ENCODE data around the gene ZMYND8.

Gene ZMYND8

DNA sequence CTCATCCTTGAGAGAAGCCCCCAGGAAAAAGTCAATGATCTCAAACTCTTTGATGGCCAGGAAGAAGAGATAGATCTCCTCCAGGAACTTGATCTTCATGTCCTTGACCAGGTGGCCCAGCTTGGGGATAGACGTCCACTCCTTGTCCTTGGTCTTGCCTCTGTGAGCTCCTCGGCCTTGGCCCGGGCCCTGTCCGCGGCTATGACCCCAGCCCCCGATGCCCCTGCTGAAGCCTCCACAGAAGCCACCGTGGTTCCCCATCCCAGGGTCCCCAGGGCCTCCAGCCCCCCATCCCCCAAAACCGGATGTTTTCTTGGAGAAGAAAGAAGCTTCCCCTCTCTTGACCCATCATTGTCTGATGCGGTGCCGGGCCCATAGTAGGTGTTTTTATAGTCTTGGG lies 195.1 kb downstream of the ZMYND8 start (continued):
- TF ChIP-seq GLI4 (tag by site-specific recombination; IDR thresholded peaks at IDR 0.05) (no peak), ZNF843 (tag by site-specific recombination; IDR thresholded peaks at IDR 0.05) (no peak)

DNA sequence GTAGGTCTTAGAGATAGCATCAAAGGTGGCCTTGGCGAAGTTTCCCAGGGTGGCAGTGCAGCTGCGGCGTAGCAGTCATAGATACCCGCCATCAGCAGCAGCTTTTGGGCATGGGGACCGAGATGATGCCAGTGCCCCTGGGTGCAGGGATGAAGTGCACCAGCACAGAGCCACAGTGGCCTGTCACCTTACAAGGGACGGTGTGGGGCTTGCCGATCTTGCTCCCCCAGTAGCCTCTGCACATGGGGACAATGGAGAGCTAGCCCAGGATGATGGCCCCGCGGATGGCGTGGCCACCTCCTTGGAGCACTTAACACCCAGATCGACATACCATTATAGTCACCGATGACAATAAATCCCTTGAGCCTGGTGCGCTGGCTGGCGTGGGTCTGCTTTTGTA lies 195.5 kb downstream of the ZMYND8 start:
- Histone ChIP-seq H3K4me1 (ENCODE audit: control insufficient read depth, insufficient read depth, low read length) (no peaks in the 10 kb centered on the region), H3K9me3 (ENCODE audit: control insufficient read depth, insufficient read depth, low read depth, low read length) (no peaks in the 10 kb centered on the region), H3K36me3 (ENCODE audit: control insufficient read depth in 2 of 2, insufficient read depth in 1 of 2, low read length in 2 of 2) (no peaks in the 10 kb centered on the region), H3K4me3 (ENCODE audit: low read depth, low read length) (no peak overlapping the region), H3K27ac (ENCODE audit: extremely low read depth, low read depth, low read length) (no peak overlapping the region)
- TF ChIP-seq ZNF19 (tag by site-specific recombination; IDR thresholded peaks at IDR 0.05; ENCODE audit: low read depth) (no peak), ZNF76 (tag by site-specific recombination; IDR thresholded peaks at IDR 0.05; ENCODE audit: borderline replicate concordance, low read depth) (no peak), ZIC2 (tag by site-specific recombination; IDR thresholded peaks at IDR 0.05) (no peak), ZNF785 (tag by site-specific recombination; IDR thresholded peaks at IDR 0.05) (no peak), ZNF792 (tag by site-specific recombination; IDR thresholded peaks at IDR 0.05) (no peak), ZNF114 (tag by site-specific recombination; IDR thresholded peaks at IDR 0.05) (no peak), FEZF1 (tag by site-specific recombination; IDR thresholded peaks at IDR 0.05) (no peak), ZNF558 (tag by site-specific recombination; IDR thresholded peaks at IDR 0.05) (no peak)
- TF ChIP-seq, protein P1, sequence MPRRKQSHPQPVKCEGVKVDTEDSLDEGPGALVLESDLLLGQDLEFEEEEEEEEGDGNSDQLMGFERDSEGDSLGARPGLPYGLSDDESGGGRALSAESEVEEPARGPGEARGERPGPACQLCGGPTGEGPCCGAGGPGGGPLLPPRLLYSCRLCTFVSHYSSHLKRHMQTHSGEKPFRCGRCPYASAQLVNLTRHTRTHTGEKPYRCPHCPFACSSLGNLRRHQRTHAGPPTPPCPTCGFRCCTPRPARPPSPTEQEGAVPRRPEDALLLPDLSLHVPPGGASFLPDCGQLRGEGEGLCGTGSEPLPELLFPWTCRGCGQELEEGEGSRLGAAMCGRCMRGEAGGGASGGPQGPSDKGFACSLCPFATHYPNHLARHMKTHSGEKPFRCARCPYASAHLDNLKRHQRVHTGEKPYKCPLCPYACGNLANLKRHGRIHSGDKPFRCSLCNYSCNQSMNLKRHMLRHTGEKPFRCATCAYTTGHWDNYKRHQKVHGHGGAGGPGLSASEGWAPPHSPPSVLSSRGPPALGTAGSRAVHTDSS (tag by site-specific recombination; IDR thresholded peaks at IDR 0.05) = no peak
- TF ChIP-seq, protein P2, sequence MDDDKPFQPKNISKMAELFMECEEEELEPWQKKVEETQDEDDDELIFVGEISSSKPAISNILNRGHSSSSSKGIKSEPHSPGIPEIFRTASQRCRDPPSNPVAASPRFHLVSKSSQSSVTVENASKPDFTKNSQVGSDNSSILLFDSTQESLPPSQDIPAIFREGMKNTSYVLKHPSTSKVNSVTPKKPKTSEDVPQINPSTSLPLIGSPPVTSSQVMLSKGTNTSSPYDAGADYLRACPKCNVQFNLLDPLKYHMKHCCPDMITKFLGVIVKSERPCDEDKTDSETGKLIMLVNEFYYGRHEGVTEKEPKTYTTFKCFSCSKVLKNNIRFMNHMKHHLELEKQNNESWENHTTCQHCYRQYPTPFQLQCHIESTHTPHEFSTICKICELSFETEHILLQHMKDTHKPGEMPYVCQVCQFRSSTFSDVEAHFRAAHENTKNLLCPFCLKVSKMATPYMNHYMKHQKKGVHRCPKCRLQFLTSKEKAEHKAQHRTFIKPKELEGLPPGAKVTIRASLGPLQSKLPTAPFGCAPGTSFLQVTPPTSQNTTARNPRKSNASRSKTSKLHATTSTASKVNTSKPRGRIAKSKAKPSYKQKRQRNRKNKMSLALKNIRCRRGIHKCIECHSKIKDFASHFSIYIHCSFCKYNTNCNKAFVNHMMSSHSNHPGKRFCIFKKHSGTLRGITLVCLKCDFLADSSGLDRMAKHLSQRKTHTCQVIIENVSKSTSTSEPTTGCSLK (tag by site-specific recombination; IDR thresholded peaks at IDR 0.05) = no peak
- TF ChIP-seq, protein P3, sequence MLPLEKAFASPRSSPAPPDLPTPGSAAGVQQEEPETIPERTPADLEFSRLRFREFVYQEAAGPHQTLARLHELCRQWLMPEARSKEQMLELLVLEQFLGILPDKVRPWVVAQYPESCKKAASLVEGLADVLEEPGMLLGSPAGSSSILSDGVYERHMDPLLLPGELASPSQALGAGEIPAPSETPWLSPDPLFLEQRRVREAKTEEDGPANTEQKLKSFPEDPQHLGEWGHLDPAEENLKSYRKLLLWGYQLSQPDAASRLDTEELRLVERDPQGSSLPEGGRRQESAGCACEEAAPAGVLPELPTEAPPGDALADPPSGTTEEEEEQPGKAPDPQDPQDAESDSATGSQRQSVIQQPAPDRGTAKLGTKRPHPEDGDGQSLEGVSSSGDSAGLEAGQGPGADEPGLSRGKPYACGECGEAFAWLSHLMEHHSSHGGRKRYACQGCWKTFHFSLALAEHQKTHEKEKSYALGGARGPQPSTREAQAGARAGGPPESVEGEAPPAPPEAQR (tag by site-specific recombination; IDR thresholded peaks at IDR 0.05) = no peak
- TF ChIP-seq, protein P4, sequence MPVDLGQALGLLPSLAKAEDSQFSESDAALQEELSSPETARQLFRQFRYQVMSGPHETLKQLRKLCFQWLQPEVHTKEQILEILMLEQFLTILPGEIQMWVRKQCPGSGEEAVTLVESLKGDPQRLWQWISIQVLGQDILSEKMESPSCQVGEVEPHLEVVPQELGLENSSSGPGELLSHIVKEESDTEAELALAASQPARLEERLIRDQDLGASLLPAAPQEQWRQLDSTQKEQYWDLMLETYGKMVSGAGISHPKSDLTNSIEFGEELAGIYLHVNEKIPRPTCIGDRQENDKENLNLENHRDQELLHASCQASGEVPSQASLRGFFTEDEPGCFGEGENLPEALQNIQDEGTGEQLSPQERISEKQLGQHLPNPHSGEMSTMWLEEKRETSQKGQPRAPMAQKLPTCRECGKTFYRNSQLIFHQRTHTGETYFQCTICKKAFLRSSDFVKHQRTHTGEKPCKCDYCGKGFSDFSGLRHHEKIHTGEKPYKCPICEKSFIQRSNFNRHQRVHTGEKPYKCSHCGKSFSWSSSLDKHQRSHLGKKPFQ (tag by site-specific recombination; IDR thresholded peaks at IDR 0.05) = no peak
- POLR2A ChIA-PET = no interaction called here
- CTCF ChIA-PET = no interaction called here

DNA sequence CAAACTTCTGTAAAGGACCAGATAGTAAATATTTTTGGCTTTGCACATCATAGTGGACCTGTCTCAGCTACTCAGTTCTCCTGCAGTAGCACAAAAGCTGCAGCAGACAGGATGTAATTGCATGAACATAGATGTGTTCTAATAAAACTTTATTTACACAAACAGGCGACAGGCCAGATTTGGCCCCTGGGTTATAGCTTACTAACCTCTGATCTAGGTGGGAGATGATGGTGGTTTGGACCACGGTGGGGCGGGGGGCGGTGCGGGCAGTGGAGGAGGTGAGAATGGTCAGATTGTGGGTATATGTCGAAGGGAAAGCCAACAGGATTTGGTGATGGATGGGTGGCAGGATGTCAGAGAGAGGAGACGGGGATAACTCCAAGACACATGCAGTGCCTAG lies 196.3 kb downstream of the ZMYND8 start:
- TF ChIP-seq OVOL3 (tag by site-specific recombination; IDR thresholded peaks at IDR 0.05) (no peak), HOXA7 (CRISPR knock-in tag; IDR thresholded peaks at IDR 0.05; ENCODE audit: borderline replicate concordance) (no peak), ZNF433 (tag by site-specific recombination; IDR thresholded peaks at IDR 0.05; ENCODE audit: low read depth) (no peak), ZNF837 (tag by site-specific recombination; IDR thresholded peaks at IDR 0.05) (no peak), GLIS2 (tag by site-specific recombination; IDR thresholded peaks at IDR 0.05) (no peak), ZNF624 (tag by site-specific recombination; IDR thresholded peaks at IDR 0.05) (no peak), ZNF670 (tag by site-specific recombination; IDR thresholded peaks at IDR 0.05; ENCODE audit: low read depth) (no peak)
- TF ChIP-seq, protein P5, sequence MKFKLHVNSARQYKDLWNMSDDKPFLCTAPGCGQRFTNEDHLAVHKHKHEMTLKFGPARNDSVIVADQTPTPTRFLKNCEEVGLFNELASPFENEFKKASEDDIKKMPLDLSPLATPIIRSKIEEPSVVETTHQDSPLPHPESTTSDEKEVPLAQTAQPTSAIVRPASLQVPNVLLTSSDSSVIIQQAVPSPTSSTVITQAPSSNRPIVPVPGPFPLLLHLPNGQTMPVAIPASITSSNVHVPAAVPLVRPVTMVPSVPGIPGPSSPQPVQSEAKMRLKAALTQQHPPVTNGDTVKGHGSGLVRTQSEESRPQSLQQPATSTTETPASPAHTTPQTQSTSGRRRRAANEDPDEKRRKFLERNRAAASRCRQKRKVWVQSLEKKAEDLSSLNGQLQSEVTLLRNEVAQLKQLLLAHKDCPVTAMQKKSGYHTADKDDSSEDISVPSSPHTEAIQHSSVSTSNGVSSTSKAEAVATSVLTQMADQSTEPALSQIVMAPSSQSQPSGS (tag by site-specific recombination; IDR thresholded peaks at IDR 0.05; ENCODE audit: low read depth) = no peak
- TF ChIP-seq, protein P6, sequence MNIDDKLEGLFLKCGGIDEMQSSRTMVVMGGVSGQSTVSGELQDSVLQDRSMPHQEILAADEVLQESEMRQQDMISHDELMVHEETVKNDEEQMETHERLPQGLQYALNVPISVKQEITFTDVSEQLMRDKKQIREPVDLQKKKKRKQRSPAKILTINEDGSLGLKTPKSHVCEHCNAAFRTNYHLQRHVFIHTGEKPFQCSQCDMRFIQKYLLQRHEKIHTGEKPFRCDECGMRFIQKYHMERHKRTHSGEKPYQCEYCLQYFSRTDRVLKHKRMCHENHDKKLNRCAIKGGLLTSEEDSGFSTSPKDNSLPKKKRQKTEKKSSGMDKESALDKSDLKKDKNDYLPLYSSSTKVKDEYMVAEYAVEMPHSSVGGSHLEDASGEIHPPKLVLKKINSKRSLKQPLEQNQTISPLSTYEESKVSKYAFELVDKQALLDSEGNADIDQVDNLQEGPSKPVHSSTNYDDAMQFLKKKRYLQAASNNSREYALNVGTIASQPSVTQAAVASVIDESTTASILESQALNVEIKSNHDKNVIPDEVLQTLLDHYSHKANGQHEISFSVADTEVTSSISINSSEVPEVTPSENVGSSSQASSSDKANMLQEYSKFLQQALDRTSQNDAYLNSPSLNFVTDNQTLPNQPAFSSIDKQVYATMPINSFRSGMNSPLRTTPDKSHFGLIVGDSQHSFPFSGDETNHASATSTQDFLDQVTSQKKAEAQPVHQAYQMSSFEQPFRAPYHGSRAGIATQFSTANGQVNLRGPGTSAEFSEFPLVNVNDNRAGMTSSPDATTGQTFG (tag by site-specific recombination; IDR thresholded peaks at IDR 0.05; ENCODE audit: borderline replicate concordance) = no peak
- POLR2A ChIA-PET = no interaction called here
- Histone ChIP-seq H3K4me1 (ENCODE audit: control insufficient read depth, insufficient read depth, low read length) (no peaks in the 10 kb centered on the region), H3K4me3 (ENCODE audit: low read depth, low read length) (no peak overlapping the region), H3K27ac (ENCODE audit: extremely low read depth, low read depth, low read length) (no peak overlapping the region), H3K9me3 (ENCODE audit: control insufficient read depth, insufficient read depth, low read depth, low read length) (no peaks in the 10 kb centered on the region), H3K36me3 (ENCODE audit: control insufficient read depth in 2 of 2, insufficient read depth in 1 of 2, low read length in 2 of 2) (no peaks in the 10 kb centered on the region)
- CTCF ChIA-PET = interaction anchor here (0.9 kb wide), 1 partner anchor 341 kb away, joined by 5 read pairs; no protein-coding TSS in a partner anchor

Data from HEK293 (cell line).